GM15510 (cell line): ENCODE data around the gene ATG7.

ENCODE experiments used
- POLR2A ChIP-seq: IDR thresholded peaks from 3 replicates; pipeline ENCODE4 v1.6.1; 2011; ENCODE audit warnings: borderline replicate concordance; ENCODE audit not compliant: insufficient read length; ENCODE audit errors: extremely low read depth

ATG7 gene

GRCh38 chr3:11465744-11466616 is 193.8 kb downstream of the ATG7 start:
- TF ChIP-seq POLR2A, result no peak

GRCh38 chr3:11467875-11468274 is 195.7 kb downstream of the ATG7 start:
- no peak for TF ChIP-seq POLR2A

- no peak for TF ChIP-seq POLR2A
Observed at GRCh38 chr3:11470031-11470853, 198.0 kb downstream of the ATG7 start.

- TF ChIP-seq POLR2A, result no peak
Observed at GRCh38 chr3:11475324-11475723, 203.1 kb downstream of the ATG7 start.

GRCh38 chr3:11476735-11477144 is 204.5 kb downstream of the ATG7 start:
- no peak for TF ChIP-seq POLR2A

- no peak for TF ChIP-seq POLR2A
Observed at GRCh38 chr3:11477407-11477911, 205.3 kb downstream of the ATG7 start.

GRCh38 chr3:11478167-11478566 is 206.0 kb downstream of the ATG7 start:
- no peak for TF ChIP-seq POLR2A

- no peak for TF ChIP-seq POLR2A
Observed at GRCh38 chr3:11479221-11479620, 207.0 kb downstream of the ATG7 start.

- no peak for TF ChIP-seq POLR2A
Observed at GRCh38 chr3:11480663-11481298, 208.6 kb downstream of the ATG7 start.

- no peak for TF ChIP-seq POLR2A
Observed at GRCh38 chr3:11481556-11481955, 209.4 kb downstream of the ATG7 start.

GRCh38 chr3:11482021-11482420 is 209.8 kb downstream of the ATG7 start:
- TF ChIP-seq POLR2A, result no peak

- no peak for TF ChIP-seq POLR2A
Observed at GRCh38 chr3:11494131-11494916, 222.1 kb downstream of the ATG7 start.

GRCh38 chr3:11495948-11496557 is 223.9 kb downstream of the ATG7 start:
- TF ChIP-seq POLR2A, result no peak

- TF ChIP-seq POLR2A, result no peak
Observed at GRCh38 chr3:11498177-11498576, 226.0 kb downstream of the ATG7 start.
